Activated B cell treated with CpG ODN at 0.5 μM for 24 hours (primary cell): ENCODE measurements around the gene KMT2A. TPM values are rescaled to one million over a fixed set of nuclear protein-coding genes. Genes with fewer than 3 reads are reported as not detected.
"Not testable (repeated sequence)": the region's sequence is repeated elsewhere in the genome, so short reads cannot be mapped to it uniquely, and the experiment has no call there.

Experiments
- ATAC-seq: fragments of 200-7000 bp; cut with Tn5 transposase; one replicate; pipeline ENCODE4 v1.10.0; 2021; ENCODE audit warnings: low read depth, mild to moderate bottlenecking, moderate library complexity
- CTCF ChIA-PET: fragments of 350-600 bp; sonication (Branson Sonifier 250); formaldehyde crosslinking; loops from one replicate; lab custom pipeline; 2021; ENCODE audit warnings: antibody characterized with exemption; lab: Charles Lee
- POLR2A ChIA-PET: fragments of 350-600 bp; sonication (Branson Sonifier 250); formaldehyde crosslinking; loops from one replicate; lab custom pipeline; 2021; ENCODE audit warnings: antibody characterized with exemption; lab: Charles Lee
- DNase-seq: peaks from one replicate; pipeline ENCODE4 v3.0.0; 2022
- H3K27ac Mint-ChIP-seq: one replicate; pipeline ENCODE4 v1.8.0; 2020; ENCODE audit warnings: mixed read lengths
- H3K27me3 Mint-ChIP-seq: one replicate; pipeline ENCODE4 v1.8.0; 2021; ENCODE audit warnings: mixed read lengths
- H3K36me3 Mint-ChIP-seq: one replicate; pipeline ENCODE4 v1.8.0; 2021; ENCODE audit warnings: low read depth, mixed read lengths
- H3K4me1 Mint-ChIP-seq: one replicate; pipeline ENCODE4 v1.8.0; 2021; ENCODE audit warnings: mixed read lengths
- H3K4me3 Mint-ChIP-seq: one replicate; pipeline ENCODE4 v1.8.0; 2020; ENCODE audit warnings: mild to moderate bottlenecking, mixed read lengths
- H3K9me3 Mint-ChIP-seq: one replicate; pipeline ENCODE4 v1.8.0; 2020; ENCODE audit warnings: mixed read lengths
- intact Hi-C: fragments of 100-400 bp; cut with micrococcal nuclease; formaldehyde crosslinking; loops from one replicate; pipeline ENCODE4 v1.15.1; 2024
- total RNA-seq: library from RNA; stranded (reverse); gene quantifications from 2 replicates; pipeline ENCODE4 v1.2.3, GENCODE V29; 2022
- TF ChIP-seq, protein P1 (sequence below): fragments of 200-600 bp; IDR thresholded peaks from one replicate; pipeline ENCODE4 v1.8.0; 2022; ENCODE audit warnings: antibody characterized with exemption, mild to moderate bottlenecking

KMT2A gene
- total RNA-seq, 1 donor from 2014 or later = 117 TPM

DNA sequence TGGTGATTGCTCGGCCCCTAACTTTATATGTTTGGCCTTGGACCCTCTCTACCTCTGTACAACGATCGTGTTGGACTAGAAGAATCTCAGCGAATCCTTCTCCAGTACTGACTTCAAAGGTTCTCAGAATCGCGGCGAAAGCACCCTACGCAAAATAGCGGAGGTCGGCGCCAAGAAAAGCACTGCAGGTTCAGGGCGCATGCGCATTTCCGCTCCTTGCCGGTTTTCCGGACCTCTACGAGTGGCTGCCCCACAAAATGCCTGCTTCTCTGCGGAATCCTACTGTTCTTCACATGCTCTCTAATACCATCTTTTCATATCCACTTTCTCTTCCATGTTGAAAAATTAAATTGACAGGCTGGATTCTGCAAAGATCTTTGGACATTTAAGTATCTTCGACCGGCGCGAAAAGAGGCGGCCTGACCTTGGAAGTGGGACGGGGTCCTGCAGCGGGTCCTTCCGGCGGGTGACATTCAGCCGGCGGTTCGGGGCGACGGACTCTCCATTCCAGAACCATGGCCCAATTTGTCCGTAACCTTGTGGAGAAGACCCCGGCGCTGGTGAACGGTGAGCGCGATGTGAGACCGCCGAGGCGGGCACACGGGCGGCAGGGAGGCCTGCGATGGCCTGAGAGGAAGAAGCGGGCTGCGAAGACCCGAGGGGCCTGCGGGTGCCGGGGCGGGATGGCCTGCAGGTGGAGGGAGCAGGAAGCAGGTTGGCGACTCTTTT is 35.0 kb upstream of the KMT2A start, which contains the start of gene ATP5MG:
Gene ATP5MG, plus strand, starts transcription at position 456 of the 729 bp plus-strand sequence. Its CDS starts 60 bp downstream, at position 516.
- peaks cover 56% of the 10 kb centered on the region for H3K4me1 Mint-ChIP-seq
- DNase-seq (peak; percentile 77), ATAC-seq (peak; percentile 84)
- ChIA-PET CTCF (interaction anchor here (1.0 to 1.6 kb wide), 3 partner anchors 34 to 203 kb away, joined by 5 to 6 read pairs (median 6); no protein-coding TSS in a partner anchor), POLR2A (interaction anchor here (0.7 to 2.9 kb wide), 4 partner anchors 15 to 42 kb away, joined by 3 to 30 read pairs (median 9); partner anchors contain the start of gene KMT2A)
- H3K9me3 Mint-ChIP-seq = no peaks in the 10 kb centered on the region
- intact Hi-C loops = loop anchor here (1.0 to 2.0 kb wide), 5 partner anchors 35 to 171 kb away; partner anchors contain the start of genes ARCN1, KMT2A and UBE4A
- TF ChIP-seq, protein P1, sequence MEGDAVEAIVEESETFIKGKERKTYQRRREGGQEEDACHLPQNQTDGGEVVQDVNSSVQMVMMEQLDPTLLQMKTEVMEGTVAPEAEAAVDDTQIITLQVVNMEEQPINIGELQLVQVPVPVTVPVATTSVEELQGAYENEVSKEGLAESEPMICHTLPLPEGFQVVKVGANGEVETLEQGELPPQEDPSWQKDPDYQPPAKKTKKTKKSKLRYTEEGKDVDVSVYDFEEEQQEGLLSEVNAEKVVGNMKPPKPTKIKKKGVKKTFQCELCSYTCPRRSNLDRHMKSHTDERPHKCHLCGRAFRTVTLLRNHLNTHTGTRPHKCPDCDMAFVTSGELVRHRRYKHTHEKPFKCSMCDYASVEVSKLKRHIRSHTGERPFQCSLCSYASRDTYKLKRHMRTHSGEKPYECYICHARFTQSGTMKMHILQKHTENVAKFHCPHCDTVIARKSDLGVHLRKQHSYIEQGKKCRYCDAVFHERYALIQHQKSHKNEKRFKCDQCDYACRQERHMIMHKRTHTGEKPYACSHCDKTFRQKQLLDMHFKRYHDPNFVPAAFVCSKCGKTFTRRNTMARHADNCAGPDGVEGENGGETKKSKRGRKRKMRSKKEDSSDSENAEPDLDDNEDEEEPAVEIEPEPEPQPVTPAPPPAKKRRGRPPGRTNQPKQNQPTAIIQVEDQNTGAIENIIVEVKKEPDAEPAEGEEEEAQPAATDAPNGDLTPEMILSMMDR = no peak
- H3K36me3 Mint-ChIP-seq = peaks cover 31% of the 10 kb centered on the region
- H3K4me3 Mint-ChIP-seq = peak within 1 kb of the TSS; percentile 97
- H3K27me3 Mint-ChIP-seq = no peaks in the 10 kb centered on the region
- H3K27ac Mint-ChIP-seq = peak within 1 kb of the TSS; percentile 100

DNA sequence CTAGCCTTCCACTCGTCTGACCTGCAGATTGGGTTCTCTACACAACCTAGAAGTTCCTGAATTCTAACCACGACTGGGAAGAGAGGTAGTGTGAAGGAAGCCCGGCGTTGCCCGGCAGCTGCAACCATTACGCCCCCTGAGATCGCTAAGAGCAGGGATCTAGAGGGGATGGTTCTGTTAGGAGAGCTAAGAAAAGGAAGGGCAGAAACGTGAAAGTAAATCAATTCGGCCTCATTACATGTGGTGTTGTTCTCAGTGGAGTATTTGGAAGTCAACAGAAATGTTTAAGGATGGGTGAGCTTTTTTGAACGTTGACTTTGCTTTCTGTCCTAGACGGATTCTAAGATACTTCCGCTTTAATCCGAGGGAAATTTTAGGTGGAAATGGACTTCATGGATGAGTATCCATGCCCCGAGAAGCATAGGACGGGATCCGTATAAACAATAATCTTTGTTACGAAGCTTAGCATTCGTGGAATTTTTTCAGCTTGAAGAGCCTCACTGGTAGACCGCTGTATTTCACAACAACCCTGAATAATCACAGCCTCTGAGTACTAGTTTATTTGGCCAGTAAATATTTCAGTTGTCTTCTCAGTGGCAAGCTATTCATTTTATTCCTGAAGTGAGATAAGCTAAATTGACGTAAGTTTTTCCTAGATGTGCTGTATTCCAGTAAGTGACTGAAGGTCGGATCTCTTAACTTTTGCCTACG is 34.3 kb upstream of the KMT2A start:
- H3K4me1 Mint-ChIP-seq = peaks cover 58% of the 10 kb centered on the region
- H3K36me3 Mint-ChIP-seq = peaks cover 31% of the 10 kb centered on the region
- H3K9me3 Mint-ChIP-seq = no peaks in the 10 kb centered on the region
- H3K27me3 Mint-ChIP-seq = no peaks in the 10 kb centered on the region
- ATAC-seq (no peak), DNase-seq (no peak)
- TF ChIP-seq, protein P1 = no peak
- H3K4me3 Mint-ChIP-seq = peak overlapping the region; percentile 97
- peak overlapping the region; percentile 100 for H3K27ac Mint-ChIP-seq
- ChIA-PET CTCF (interaction anchor here (0.7 to 1.6 kb wide), 4 partner anchors 32 to 203 kb away, joined by 3 to 6 read pairs (median 6); no protein-coding TSS in a partner anchor), POLR2A (interaction anchor here (0.7 to 2.9 kb wide), 10 partner anchors 16 to 594 kb away, joined by 3 to 30 read pairs (median 4); partner anchors contain the start of gene KMT2A)
- intact Hi-C loops = loop anchor here (1.0 to 2.0 kb wide), 5 partner anchors 34 to 171 kb away; partner anchors contain the start of genes ARCN1, KMT2A and UBE4A

DNA sequence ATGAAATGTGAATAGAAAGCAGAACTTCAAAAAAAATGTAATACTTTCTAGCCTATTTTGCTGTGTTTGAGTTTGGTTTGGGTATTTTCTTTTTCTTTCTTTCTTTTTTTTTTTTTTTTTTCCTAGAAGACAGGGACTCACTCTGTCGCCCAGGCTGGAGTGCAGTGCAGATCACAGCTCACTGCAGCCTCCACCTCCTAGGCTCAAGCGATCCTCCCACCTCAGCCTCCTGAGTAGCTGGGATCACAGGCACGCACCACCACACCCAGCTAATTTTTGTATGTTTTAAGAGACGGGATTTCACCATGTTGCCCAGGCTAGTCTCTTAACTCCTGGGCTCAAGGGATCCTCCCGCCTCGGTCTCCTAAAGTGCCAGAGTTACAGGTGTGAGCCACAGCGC is 33.7 kb upstream of the KMT2A start:
- ATAC-seq, intact Hi-C loops, DNase-seq, H3K9me3 Mint-ChIP-seq, H3K27me3 Mint-ChIP-seq: not testable (repeated sequence)
- peak overlapping the region; percentile 97 for H3K4me3 Mint-ChIP-seq
- CTCF ChIA-PET = interaction anchor here (0.7 to 1.6 kb wide), 3 partner anchors 32 to 204 kb away, joined by 3 to 6 read pairs (median 6); no protein-coding TSS in a partner anchor
- peaks cover 34% of the 10 kb centered on the region for H3K36me3 Mint-ChIP-seq
- H3K4me1 Mint-ChIP-seq = peaks cover 58% of the 10 kb centered on the region
- POLR2A ChIA-PET = interaction anchor here (0.7 to 2.9 kb wide), 7 partner anchors 28 to 594 kb away, joined by 3 to 30 read pairs (median 4); partner anchors contain the start of gene KMT2A
- H3K27ac Mint-ChIP-seq = peak overlapping the region; percentile 100

DNA sequence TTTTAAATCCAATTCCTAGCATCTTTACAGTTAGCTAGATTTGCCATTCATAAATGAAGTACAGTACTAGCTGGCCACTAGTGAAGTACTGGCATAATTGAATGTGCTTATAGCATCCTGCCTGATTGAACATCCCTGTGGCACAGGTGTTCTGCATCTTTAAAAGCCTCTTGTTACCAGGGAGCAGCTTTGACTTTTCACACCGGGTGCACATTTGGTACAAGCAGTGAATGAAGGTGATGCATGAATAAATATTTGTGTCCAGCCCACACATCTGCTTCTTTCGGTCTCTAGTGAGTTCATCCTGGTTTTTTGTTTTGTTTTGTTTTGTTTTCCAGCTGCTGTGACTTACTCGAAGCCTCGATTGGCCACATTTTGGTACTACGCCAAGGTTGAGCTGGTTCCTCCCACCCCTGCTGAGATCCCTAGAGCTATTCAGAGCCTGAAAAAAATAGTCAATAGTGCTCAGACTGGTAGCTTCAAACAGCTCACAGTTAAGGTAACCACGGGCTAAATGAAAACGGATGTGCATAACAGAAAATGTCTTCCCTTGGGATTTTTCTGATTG is 29.6 kb upstream of the KMT2A start:
- Mint-ChIP-seq H3K4me3 (no peak overlapping the region), H3K27ac (no peak overlapping the region)

More for the DNA sequence above, 29.6 kb upstream of the KMT2A start:
- intact Hi-C loops = no loop called here
- Mint-ChIP-seq H3K36me3 (peaks cover 61% of the 10 kb centered on the region), H3K9me3 (no peaks in the 10 kb centered on the region), H3K4me1 (peaks cover 46% of the 10 kb centered on the region), H3K27me3 (no peaks in the 10 kb centered on the region)
- TF ChIP-seq, protein P1 = no peak
- ChIA-PET POLR2A (no interaction called here), CTCF (no interaction called here)
- no peak for DNase-seq
- ATAC-seq = no peak
